GM19395 (cell line): ENCODE measurements around the gene AP1G2.
"Not testable (repeated sequence)": the region's sequence is repeated elsewhere in the genome, so short reads cannot be mapped to it uniquely, and the experiment has no call there.

Experiments
- ATAC-seq: cut with Tn5 transposase; IDR thresholded peaks from one replicate; pipeline ENCODE4 v1.9.1; 2021; ENCODE audit warnings: mild to moderate bottlenecking, moderate library complexity; ENCODE audit not compliant: unreplicated experiment

AP1G2 gene

GRCh38 chr14:23539248-23540140 is 28.1 kb downstream of the AP1G2 start:
- ATAC-seq = no peak

- ATAC-seq = no peak
Observed at GRCh38 chr14:23538785-23539184, 28.8 kb downstream of the AP1G2 start.

GRCh38 chr14:23538050-23538718 is 29.4 kb downstream of the AP1G2 start:
- no peak for ATAC-seq

GRCh38 chr14:23537351-23538049 is 30.1 kb downstream of the AP1G2 start:
- no peak for ATAC-seq

GRCh38 chr14:23536906-23537305 is 30.7 kb downstream of the AP1G2 start:
- ATAC-seq = not testable (repeated sequence)

GRCh38 chr14:23536494-23536893 is 31.1 kb downstream of the AP1G2 start:
- ATAC-seq = no peak

- no peak for ATAC-seq
Observed at GRCh38 chr14:23535943-23536342, 31.6 kb downstream of the AP1G2 start.

- no peak for ATAC-seq
Observed at GRCh38 chr14:23533652-23534435, 33.7 kb downstream of the AP1G2 start.

GRCh38 chr14:23532658-23533057 is 34.9 kb downstream of the AP1G2 start:
- ATAC-seq = no peak

GRCh38 chr14:23531391-23531790 is 36.2 kb downstream of the AP1G2 start:
- ATAC-seq = no peak

GRCh38 chr14:23530375-23531055 is 37.1 kb downstream of the AP1G2 start:
- ATAC-seq = no peak

- ATAC-seq = no peak
Observed at GRCh38 chr14:23529016-23529415, 38.6 kb downstream of the AP1G2 start.

GRCh38 chr14:23528555-23528954 is 39.0 kb downstream of the AP1G2 start:
- ATAC-seq = no peak

- ATAC-seq = no peak
Observed at GRCh38 chr14:23525611-23526010, 42.0 kb downstream of the AP1G2 start.

GRCh38 chr14:23524954-23525353 is 42.6 kb downstream of the AP1G2 start:
- no peak for ATAC-seq

GRCh38 chr14:23523229-23524016 is 44.2 kb downstream of the AP1G2 start:
- no peak for ATAC-seq

- no peak for ATAC-seq
Observed at GRCh38 chr14:23522643-23523198, 44.9 kb downstream of the AP1G2 start.

- ATAC-seq = no peak
Observed at GRCh38 chr14:23521785-23522640, 45.6 kb downstream of the AP1G2 start.
